HUDEP-2 (cell line): Measurements from ENCODE around the gene MT1X.
A peak's percentile ranks its signal among the peaks of the same experiment; 100 is the strongest.

Source experiments
- DNase-seq, 76 experiments: peaks; one replicate each; lab custom pipeline; 2025; ENCODE audit not compliant: unreplicated experiment in 76 of 76; lab: John Stamatoyannopoulos, UW

The MT1X gene

GRCh38 chr16:56681939-56682702 lies at the start of gene MT1X:
Gene MT1X (plus strand): TSS chr16:56682470. CDS start chr16:56682541, 71 bp downstream.
- DNase-seq: peak in 70 of 76 experiments; percentile 13 to 87 (median 63)

GRCh38 chr16:56632848-56633365 lies 49.4 kb upstream of the MT1X start:
- DNase-seq: no peak

GRCh38 chr16:56633535-56633934 lies 48.7 kb upstream of the MT1X start:
- no peak for DNase-seq

- DNase-seq: no peak
These were observed 47.4 kb upstream of the MT1X start for GRCh38 chr16:56634715-56635440.

GRCh38 chr16:56635441-56635967 lies 46.8 kb upstream of the MT1X start:
- DNase-seq: no peak

GRCh38 chr16:56636616-56637413 lies 45.5 kb upstream of the MT1X start:
- DNase-seq: no peak

GRCh38 chr16:56637814-56638750 lies 44.2 kb upstream of the MT1X start, which contains the start of gene MT1A:
Gene MT1A (plus strand): TSS chr16:56638666. CDS start chr16:56638739, 73 bp downstream.
- DNase-seq: no peak

GRCh38 chr16:56639045-56639444 lies 43.2 kb upstream of the MT1X start:
- DNase-seq: no peak

GRCh38 chr16:56640076-56640475 lies 42.2 kb upstream of the MT1X start:
- no peak for DNase-seq

GRCh38 chr16:56641166-56641565 lies 41.1 kb upstream of the MT1X start:
- no peak for DNase-seq

- DNase-seq: peak in 67 of 76 experiments; percentile 14 to 78 (median 53)
These were observed 39.0 kb upstream of the MT1X start for GRCh38 chr16:56643080-56643778.

GRCh38 chr16:56643833-56644232 lies 38.4 kb upstream of the MT1X start:
- DNase-seq: no peak

GRCh38 chr16:56645311-56645710 lies 37.0 kb upstream of the MT1X start:
- no peak for DNase-seq

GRCh38 chr16:56645838-56646237 lies 36.4 kb upstream of the MT1X start:
- no peak for DNase-seq

GRCh38 chr16:56647641-56648431 lies 34.4 kb upstream of the MT1X start:
- DNase-seq: no peak

- no peak for DNase-seq
These were observed 33.0 kb upstream of the MT1X start for GRCh38 chr16:56649271-56649670.

- DNase-seq: no peak
These were observed 32.5 kb upstream of the MT1X start for GRCh38 chr16:56649820-56650219.

- DNase-seq: no peak
These were observed 30.7 kb upstream of the MT1X start, which contains the start of gene MT1B for GRCh38 chr16:56651586-56651985. Gene MT1B (plus strand): TSS chr16:56651886. CDS start chr16:56651954, 68 bp downstream.
